ENCODE data around the gene ALG9.
A peak's percentile ranks its signal among the peaks of the same experiment; 100 is the strongest.

Gene ALG9

GRCh38 chr11:111882202-111882601 lies 10.8 kb upstream of the ALG9 start:
- in situ Hi-C loops (cut with MboI; ENCODE audit: low sequenced_read_pairs, unreplicated experiment), result no loop called here
- no peak for TF ChIP-seq CTCF (IDR thresholded peaks at IDR 0.05; ENCODE audit: borderline replicate concordance, control extremely low read depth, extremely low read depth, insufficient read depth, missing control alignments)
- DNase-seq (ENCODE audit: low spot score), result no peak

GRCh38 chr11:111879637-111879960 lies 8.2 kb upstream of the ALG9 start:
- no peak for TF ChIP-seq CTCF (IDR thresholded peaks at IDR 0.05; ENCODE audit: borderline replicate concordance, control extremely low read depth, extremely low read depth, insufficient read depth, missing control alignments)
- no peak for DNase-seq (ENCODE audit: low spot score)
- in situ Hi-C loops (cut with MboI; ENCODE audit: low sequenced_read_pairs, unreplicated experiment), result no loop called here

GRCh38 chr11:111878849-111879636 lies 7.7 kb upstream of the ALG9 start, which contains the start of the genes CFAP68 and FDXACB1:
TSS of gene CFAP68 (plus strand) at chr11:111879541. CDS start at chr11:111879561, 20 bp downstream.
TSS of gene FDXACB1 (minus strand) at chr11:111879165. CDS start at chr11:111879132, 33 bp downstream.
- in situ Hi-C loops (cut with MboI; ENCODE audit: low sequenced_read_pairs, unreplicated experiment), result no loop called here
- peak; percentile 93 for DNase-seq (ENCODE audit: low spot score)
- TF ChIP-seq CTCF (IDR thresholded peaks at IDR 0.05; ENCODE audit: borderline replicate concordance, control extremely low read depth, extremely low read depth, insufficient read depth, missing control alignments), result peak; percentile 89

GRCh38 chr11:111878385-111878848 lies 7.0 kb upstream of the ALG9 start:
- DNase-seq (ENCODE audit: low spot score), result no peak
- in situ Hi-C loops (cut with MboI; ENCODE audit: low sequenced_read_pairs, unreplicated experiment), result no loop called here
- no peak for TF ChIP-seq CTCF (IDR thresholded peaks at IDR 0.05; ENCODE audit: borderline replicate concordance, control extremely low read depth, extremely low read depth, insufficient read depth, missing control alignments)

GRCh38 chr11:111871693-111872161 lies 346 bp upstream of the ALG9 start:
- no peak for DNase-seq (ENCODE audit: low spot score)

GRCh38 chr11:111870522-111870885 lies 877 bp downstream of the ALG9 start:
- in situ Hi-C loops (cut with MboI; ENCODE audit: low sequenced_read_pairs, unreplicated experiment), result no loop called here
- DNase-seq (ENCODE audit: low spot score), result no peak
- no peak for TF ChIP-seq CTCF (IDR thresholded peaks at IDR 0.05; ENCODE audit: borderline replicate concordance, control extremely low read depth, extremely low read depth, insufficient read depth, missing control alignments)

More at GRCh38 chr11:111871693-111872161, 346 bp upstream of the ALG9 start:
- in situ Hi-C loops (cut with MboI; ENCODE audit: low sequenced_read_pairs, unreplicated experiment), result no loop called here
- TF ChIP-seq CTCF (IDR thresholded peaks at IDR 0.05; ENCODE audit: borderline replicate concordance, control extremely low read depth, extremely low read depth, insufficient read depth, missing control alignments), result no peak

All from GM13976 (cell line).